ENCODE results near the gene TAPBP.

Gene TAPBP

DNA sequence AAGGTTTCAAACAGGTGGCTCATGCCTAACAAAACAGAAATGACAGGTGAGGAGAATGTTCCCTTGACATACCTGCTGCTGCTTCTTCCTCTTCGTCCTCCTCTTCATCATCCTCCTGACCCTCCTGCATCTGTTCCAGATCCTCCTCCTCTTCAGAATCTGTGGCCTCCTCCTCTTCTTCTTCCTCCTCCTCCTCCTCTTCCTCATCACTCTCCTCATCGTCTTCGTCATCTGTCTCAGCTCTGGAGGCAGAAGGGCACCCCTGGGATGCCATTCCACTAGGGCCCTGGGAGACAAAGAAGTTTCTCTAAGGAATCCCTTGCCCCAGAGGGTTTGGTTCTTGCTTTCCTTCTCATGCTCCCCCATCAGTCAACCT is 6.0 kb upstream of the TAPBP start:
- DNase-seq (ENCODE audit: low read depth): no peak

DNA sequence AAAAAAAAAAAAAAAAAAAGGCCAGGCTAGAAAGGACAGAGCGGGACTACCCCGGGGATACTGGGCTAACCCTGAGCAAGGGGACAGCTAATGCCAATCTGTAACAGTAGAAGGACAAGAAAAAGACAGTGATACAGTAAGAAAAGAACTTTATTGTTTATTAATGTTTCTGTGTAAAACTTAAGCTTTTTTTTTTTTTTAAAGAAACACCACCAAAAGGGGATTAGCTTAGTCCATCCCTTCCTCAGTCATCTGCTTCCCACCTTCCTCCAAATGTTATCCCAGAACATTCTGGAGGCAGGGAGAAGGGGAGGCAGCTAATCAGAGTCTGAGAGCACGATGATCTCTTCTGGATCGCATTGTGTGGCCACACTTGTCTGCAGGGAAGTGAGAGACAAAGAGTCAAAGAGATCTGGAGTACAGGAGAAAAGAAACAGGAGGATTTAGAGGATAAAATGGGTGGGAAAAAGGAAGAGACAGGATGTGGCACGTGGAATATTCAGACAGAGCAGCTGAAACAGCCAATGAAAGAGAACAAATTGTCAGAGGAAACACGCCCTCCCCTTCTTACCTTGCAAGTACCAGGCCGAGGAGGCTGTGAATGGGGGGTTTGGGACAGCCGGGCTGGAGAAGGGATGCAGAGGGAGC is 4.7 kb upstream of the TAPBP start:
- no peak for DNase-seq (ENCODE audit: low read depth)

GRCh38 chr6:33317669-33318425 is 4.0 kb upstream of the TAPBP start, which contains the start of gene ZBTB22:
TSS of gene ZBTB22 (minus strand) at chr6:33317744. CDS start at chr6:33316916, 828 bp downstream.
- peak; percentile 90 for DNase-seq (ENCODE audit: low read depth)

DNA sequence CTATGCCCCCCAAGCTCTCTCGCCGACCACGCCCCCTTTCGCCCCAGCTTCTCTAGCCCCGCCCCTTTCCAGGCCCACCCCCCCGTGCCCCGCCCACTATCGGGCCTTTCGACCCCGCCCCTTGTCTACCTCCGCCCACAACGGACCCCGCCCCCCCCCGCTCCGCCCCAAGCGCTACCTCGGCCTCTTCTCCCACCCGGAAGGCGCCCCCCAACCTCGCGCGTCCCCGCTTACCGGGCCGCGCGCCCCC is 3.5 kb upstream of the TAPBP start:
- DNase-seq (ENCODE audit: low read depth): no peak

GRCh38 chr6:33316603-33317418 is 2.9 kb upstream of the TAPBP start:
- no peak for DNase-seq (ENCODE audit: low read depth)

DNA sequence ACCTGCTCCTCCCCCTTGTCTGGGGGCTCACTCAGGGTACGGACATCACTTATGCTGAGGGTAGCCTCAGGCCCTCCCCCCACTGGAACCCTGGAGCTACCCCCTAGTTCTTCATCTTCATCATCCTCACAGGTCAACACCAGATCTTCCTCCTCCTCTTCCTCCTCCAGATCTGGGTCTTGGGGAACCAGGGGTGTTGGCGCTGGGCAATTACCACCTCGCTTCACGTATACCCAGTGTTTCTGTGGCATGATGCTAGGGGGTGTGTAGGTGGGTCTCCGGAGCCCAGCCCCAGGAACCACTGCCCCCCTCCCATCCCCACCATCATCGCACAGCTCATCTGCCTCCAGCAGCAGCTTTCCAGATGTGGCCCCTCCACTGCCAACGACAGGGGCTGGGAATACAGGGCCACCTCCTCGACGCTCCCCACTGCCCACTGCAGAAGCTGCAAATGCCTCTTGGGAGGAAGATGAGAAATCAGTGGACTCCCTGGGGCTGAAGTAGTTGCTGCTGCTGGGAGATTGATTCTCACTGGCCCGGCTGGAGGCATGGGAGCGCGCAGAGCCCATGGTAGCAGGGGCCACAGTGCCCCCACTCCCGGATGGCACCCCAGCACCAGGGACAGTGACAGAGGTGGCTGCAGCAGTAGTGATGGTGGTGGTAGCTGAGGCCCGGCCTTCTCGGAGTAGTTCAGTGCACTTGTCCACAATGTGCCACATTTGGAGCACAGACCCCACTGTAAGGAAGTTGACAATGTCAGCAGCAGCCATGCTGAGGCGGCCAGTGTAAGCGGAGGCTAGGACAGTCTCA is 2.1 kb upstream of the TAPBP start:
- DNase-seq (ENCODE audit: low read depth): no peak

GRCh38 chr6:33314943-33315792 is 1.3 kb upstream of the TAPBP start:
- no peak for DNase-seq (ENCODE audit: low read depth)

DNA sequence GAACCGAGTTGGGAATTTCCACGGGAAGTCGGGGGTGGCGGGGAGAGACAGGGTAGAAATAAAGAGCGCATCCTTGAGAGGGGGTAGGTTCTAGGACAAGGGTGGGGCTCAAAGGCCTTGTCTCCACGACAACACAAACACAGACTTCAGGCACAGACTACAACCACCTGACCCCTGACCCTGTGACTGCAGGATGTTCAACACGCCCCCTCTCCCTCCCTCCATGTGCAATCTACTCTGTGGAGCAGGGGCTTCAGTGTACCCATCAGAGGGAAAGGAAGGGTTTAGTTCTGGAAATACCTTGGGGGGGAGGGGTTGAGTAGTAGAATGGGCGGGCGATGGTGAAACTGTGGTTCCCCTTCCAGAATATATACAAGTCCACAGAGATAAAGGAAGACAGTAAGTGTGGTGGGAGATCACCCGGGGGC is 651 bp upstream of the TAPBP start:
- DNase-seq (ENCODE audit: low read depth): peak; percentile 61

GRCh38 chr6:33313105-33313708 is 671 bp downstream of the TAPBP start:
- peak; percentile 36 for DNase-seq (ENCODE audit: low read depth)

GRCh38 chr6:33312361-33313104 is 1.3 kb downstream of the TAPBP start:
- peak; percentile 76 for DNase-seq (ENCODE audit: low read depth)

GRCh38 chr6:33306356-33306755 is 7.5 kb downstream of the TAPBP start:
- DNase-seq (ENCODE audit: low read depth): no peak

DNA sequence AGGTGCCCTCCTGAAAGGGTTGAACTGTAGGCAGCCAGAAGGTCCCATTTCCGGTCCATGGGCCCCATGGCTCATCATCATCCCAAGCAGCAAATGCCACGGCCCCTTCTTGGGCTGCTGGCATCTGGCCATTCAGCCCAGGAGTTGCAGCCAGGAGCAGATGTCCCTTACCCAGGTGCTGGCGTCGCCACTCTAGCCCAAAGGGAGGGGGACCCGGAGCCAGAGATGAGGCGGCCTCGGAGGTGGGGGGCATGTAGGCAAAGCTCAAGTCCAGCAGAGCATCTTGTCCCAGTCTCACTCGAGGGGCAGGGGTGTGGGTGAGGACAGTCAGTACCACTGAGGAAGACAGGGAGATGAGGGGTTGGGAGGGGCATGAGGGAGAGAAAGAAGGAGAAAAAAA is 8.8 kb downstream of the TAPBP start:
- DNase-seq (ENCODE audit: low read depth): no peak

DNA sequence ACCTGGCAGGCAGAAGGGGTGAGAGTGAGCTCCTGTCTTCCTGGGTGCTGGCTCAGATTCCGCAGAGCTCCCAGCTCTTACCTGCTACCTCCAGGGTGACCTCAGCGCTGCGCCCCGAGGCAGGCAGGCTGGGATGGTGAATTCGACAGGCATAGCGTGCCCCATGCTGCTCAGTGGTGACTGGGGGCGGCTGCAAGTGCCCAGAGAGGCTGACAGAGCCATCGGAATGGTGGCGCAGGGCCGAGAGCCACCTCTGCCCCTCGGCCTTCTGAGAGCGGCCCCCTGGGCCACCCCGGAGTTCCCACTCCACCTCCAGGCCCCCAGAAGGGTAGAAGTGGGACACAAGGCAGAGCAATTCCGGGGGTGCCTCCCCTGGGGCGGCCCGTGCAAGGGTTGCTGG is 9.7 kb downstream of the TAPBP start:
- DNase-seq (ENCODE audit: low read depth): no peak

DNA sequence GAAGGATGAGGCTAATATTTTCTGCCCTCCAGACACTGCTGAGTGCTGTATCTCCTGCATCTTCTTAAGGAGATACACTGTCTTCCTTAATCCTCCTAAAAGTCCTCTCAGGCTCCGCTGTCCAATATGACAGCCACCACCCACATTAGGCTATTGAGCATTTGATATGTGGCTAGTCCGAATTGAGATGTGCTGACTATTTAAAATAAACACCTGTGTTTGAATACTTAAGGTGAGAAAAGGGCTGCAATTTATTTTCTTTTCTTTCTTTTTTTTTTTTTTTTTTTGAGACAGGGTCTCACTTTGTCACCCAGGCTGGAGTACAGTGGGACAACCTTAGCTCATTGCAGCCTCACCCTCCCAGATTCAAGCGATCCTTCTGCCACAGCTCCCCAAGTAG is 12.0 kb downstream of the TAPBP start:
- DNase-seq (ENCODE audit: low read depth): no peak

DNA sequence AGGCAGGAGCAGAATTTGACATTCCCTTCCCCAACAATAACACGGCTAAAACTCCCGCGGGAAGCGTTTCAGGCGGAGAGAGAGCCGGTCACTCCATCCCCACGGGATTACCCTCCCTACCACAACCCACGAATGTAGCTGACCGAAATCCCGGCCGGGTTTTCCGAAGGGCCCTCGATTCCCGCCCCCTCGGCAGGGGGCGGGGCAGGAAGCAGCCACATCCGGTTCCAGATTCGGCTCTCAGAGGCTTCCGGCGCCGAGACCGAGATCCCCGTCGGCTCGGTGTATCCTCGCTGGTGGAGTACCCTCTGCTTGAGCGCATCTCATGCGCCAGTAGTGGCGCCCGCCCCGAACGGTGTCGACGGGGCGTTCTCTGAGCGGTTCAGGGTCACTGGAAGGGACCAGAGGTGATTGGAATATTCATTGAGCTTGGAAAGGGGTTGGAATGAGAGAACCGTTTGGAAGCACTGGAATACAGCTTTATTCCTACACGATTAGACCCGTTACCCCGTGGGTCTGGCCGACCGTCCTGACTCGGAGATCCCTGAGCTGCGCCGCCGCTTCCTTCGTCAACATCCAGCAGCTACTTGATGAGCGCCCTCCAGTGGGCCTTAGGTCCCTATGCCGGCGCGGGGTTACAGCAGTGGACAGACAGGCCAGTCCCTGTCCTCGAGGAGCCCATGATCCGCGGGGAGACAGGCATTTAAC is 14.5 kb downstream of the TAPBP start:
- DNase-seq (ENCODE audit: low read depth): peak; percentile 91

- DNase-seq (ENCODE audit: low read depth): peak; percentile 40
Observed at GRCh38 chr6:33298773-33299236, 15.1 kb downstream of the TAPBP start, which contains the start of gene RGL2. TSS of gene RGL2 (minus strand) at chr6:33298942. CDS start at chr6:33298610, 332 bp downstream.

DNA sequence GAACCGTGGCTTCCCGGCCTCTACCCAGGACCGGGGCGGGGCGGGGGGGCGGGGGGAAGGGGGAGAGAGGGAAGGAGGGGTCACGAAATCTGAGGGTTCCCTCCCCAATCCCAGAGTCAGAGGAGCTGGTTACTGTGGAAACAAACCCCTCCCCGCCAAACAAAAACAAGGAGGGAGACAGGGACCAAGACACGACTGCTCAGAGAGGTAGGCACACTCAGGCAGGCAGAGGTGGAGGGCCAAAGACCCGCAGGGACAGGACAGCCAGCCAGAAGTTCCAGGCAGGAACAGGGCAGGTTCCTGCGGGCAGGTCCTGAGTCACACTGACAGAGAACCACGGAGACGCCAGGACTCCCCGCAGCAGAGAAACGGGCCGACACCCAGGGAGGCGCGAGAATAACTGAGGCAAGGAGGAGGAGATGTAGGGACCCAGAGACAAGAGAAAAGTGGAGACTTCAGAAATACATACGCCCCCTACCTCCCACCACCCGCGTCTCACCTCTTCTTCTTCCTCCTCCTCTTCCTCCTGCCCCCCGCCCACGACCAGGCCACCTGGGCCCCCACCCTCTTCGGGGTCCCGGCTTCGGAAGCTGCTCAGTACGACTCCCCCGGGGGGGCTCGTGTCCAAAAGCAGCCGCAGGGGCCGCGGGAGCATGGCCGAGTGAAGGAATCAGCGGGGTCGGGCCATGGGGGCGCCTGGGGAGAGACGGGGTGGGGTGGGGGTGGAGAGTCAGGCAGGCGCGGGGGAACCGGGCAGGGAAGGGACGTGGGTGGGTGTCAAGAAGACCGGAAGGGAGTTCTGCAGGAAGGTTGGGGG is 15.7 kb downstream of the TAPBP start:
- no peak for DNase-seq (ENCODE audit: low read depth)

- no peak for DNase-seq (ENCODE audit: low read depth)
Observed at GRCh38 chr6:33297406-33297955, 16.4 kb downstream of the TAPBP start.
